A549 (cell line): Measurements from ENCODE around the gene AKAP14.
"Not testable (repeated sequence)": the region's sequence is repeated elsewhere in the genome, so short reads cannot be mapped to it uniquely, and the experiment has no call there.

Experiments used
- CHD2 ChIP-seq: fragments of 150-350 bp; IDR thresholded peaks from 2 replicates; pipeline ENCODE4 v1.6.1; 2014; ENCODE audit warnings: low read length; ENCODE audit not compliant: partially characterized antibody
- EHMT2 ChIP-seq: fragments of 200-600 bp; sonication (generic); IDR thresholded peaks from 2 replicates; pipeline ENCODE4 v1.6.1; 2016; ENCODE audit warnings: antibody characterized with exemption, low read depth, mild to moderate bottlenecking, moderate library complexity
- EP300 ChIP-seq, 2 experiments: fragments of >200 bp; sonication (Bioruptor Twin); formaldehyde crosslinking; IDR thresholded peaks; 2 replicates in 1 of 2; 3 replicates in 1 of 2; pipeline ENCODE4 v1.6.1; 2016 to 2017
- MAFK ChIP-seq: fragments of 450-650 bp; IDR thresholded peaks from 2 replicates; pipeline ENCODE4 v1.6.1; 2014; ENCODE audit not compliant: partially characterized antibody
- POLR2A ChIP-seq: IDR thresholded peaks from 2 replicates; pipeline ENCODE4 v1.6.1; 2012; ENCODE audit warnings: mild to moderate bottlenecking, low read length
- RAD21 ChIP-seq, 2 experiments: fragments of >200 bp in 1 of 2; sonication (Bioruptor Twin) in 1 of 2; formaldehyde crosslinking in 1 of 2; IDR thresholded peaks in 1 of 2; conservative IDR thresholded peaks in 1 of 2; 2 replicates in 1 of 2; 3 replicates in 1 of 2; pipeline ENCODE4 v1.6.1; 2012 to 2018; ENCODE audit warnings: inconsistent platforms in 1 of 2
- ZC3H11A ChIP-seq: fragments of 450-650 bp; IDR thresholded peaks from 2 replicates; pipeline ENCODE4 v1.6.1; 2014; ENCODE audit warnings: antibody characterized with exemption, mild to moderate bottlenecking
- ZFP36 ChIP-seq: fragments of 450-650 bp; IDR thresholded peaks from 2 replicates; pipeline ENCODE4 v1.6.1; 2014; ENCODE audit warnings: borderline replicate concordance; ENCODE audit not compliant: partially characterized antibody
- TF ChIP-seq, protein P1 (sequence below): IDR thresholded peaks from 2 replicates; pipeline ENCODE4 v1.6.1; 2012
- TF ChIP-seq, protein P2 (sequence below): fragments of >200 bp; sonication (Bioruptor Twin); formaldehyde crosslinking; IDR thresholded peaks from 3 replicates; pipeline ENCODE4 v1.5.1; 2016
- TF ChIP-seq, protein P3 (sequence below): fragments of 200-600 bp; sonication (generic); IDR thresholded peaks from 2 replicates; pipeline ENCODE4 v1.6.1; 2016; ENCODE audit warnings: antibody characterized with exemption, mild to moderate bottlenecking, moderate library complexity
- TF ChIP-seq, protein P4 (sequence below): fragments of 250-450 bp; sonication (Bioruptor Pico); IDR thresholded peaks from 2 replicates; pipeline ENCODE4 v1.5.0; 2020; ENCODE audit warnings: low read depth, mild to moderate bottlenecking, moderate library complexity

DNA sequence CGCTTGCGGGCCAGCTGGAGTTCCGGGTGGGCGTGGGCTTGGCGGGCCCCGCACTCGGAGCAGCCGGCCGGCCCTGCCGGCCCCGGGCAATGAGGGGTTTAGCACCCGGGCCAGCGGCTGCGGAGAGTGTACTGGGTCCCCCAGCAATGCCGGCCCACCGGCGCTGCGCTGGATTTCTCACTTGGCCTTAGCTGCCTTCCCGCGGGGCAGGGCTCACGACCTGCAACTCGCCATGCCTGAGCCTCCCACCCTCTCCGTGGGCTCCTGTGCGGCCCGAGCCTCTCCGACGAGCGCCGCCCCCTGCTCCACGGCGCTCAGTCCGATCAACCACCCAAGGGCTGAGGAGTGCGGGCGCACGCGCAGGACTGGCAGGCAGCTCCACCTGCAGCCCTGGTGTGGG, 5.1 kb upstream of the AKAP14 start:
- TF ChIP-seq, protein P1, sequence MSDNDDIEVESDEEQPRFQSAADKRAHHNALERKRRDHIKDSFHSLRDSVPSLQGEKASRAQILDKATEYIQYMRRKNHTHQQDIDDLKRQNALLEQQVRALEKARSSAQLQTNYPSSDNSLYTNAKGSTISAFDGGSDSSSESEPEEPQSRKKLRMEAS = not testable (repeated sequence)
- not testable (repeated sequence) for TF ChIP-seq ZFP36; POLR2A; ZC3H11A; EHMT2; EP300 (IDR thresholded peaks at IDR 0.05); RAD21 (conservative IDR thresholded peaks at IDR 0.05 in 1 of 2, IDR thresholded peaks at IDR 0.05 in 1 of 2); MAFK; CHD2
- TF ChIP-seq, protein P2, sequence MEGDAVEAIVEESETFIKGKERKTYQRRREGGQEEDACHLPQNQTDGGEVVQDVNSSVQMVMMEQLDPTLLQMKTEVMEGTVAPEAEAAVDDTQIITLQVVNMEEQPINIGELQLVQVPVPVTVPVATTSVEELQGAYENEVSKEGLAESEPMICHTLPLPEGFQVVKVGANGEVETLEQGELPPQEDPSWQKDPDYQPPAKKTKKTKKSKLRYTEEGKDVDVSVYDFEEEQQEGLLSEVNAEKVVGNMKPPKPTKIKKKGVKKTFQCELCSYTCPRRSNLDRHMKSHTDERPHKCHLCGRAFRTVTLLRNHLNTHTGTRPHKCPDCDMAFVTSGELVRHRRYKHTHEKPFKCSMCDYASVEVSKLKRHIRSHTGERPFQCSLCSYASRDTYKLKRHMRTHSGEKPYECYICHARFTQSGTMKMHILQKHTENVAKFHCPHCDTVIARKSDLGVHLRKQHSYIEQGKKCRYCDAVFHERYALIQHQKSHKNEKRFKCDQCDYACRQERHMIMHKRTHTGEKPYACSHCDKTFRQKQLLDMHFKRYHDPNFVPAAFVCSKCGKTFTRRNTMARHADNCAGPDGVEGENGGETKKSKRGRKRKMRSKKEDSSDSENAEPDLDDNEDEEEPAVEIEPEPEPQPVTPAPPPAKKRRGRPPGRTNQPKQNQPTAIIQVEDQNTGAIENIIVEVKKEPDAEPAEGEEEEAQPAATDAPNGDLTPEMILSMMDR = not testable (repeated sequence)
- TF ChIP-seq, protein P3, sequence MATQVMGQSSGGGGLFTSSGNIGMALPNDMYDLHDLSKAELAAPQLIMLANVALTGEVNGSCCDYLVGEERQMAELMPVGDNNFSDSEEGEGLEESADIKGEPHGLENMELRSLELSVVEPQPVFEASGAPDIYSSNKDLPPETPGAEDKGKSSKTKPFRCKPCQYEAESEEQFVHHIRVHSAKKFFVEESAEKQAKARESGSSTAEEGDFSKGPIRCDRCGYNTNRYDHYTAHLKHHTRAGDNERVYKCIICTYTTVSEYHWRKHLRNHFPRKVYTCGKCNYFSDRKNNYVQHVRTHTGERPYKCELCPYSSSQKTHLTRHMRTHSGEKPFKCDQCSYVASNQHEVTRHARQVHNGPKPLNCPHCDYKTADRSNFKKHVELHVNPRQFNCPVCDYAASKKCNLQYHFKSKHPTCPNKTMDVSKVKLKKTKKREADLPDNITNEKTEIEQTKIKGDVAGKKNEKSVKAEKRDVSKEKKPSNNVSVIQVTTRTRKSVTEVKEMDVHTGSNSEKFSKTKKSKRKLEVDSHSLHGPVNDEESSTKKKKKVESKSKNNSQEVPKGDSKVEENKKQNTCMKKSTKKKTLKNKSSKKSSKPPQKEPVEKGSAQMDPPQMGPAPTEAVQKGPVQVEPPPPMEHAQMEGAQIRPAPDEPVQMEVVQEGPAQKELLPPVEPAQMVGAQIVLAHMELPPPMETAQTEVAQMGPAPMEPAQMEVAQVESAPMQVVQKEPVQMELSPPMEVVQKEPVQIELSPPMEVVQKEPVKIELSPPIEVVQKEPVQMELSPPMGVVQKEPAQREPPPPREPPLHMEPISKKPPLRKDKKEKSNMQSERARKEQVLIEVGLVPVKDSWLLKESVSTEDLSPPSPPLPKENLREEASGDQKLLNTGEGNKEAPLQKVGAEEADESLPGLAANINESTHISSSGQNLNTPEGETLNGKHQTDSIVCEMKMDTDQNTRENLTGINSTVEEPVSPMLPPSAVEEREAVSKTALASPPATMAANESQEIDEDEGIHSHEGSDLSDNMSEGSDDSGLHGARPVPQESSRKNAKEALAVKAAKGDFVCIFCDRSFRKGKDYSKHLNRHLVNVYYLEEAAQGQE = not testable (repeated sequence)
- TF ChIP-seq, protein P4, sequence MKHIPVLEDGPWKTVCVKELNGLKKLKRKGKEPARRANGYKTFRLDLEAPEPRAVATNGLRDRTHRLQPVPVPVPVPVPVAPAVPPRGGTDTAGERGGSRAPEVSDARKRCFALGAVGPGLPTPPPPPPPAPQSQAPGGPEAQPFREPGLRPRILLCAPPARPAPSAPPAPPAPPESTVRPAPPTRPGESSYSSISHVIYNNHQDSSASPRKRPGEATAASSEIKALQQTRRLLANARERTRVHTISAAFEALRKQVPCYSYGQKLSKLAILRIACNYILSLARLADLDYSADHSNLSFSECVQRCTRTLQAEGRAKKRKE (CRISPR knock-in tag) = not testable (repeated sequence)
